ENCODE results near the gene TPRN.

GRCh38 chr9:137228506-137228967 is 28.0 kb upstream of the TPRN start:
- TF ChIP-seq CTCF (IDR thresholded peaks at IDR 0.05) (no peak), USF2 (CRISPR knock-in tag; IDR thresholded peaks at IDR 0.05) (no peak), E2F1 (CRISPR knock-in tag; IDR thresholded peaks at IDR 0.05) (no peak), NFE2L1 (CRISPR knock-in tag; IDR thresholded peaks at IDR 0.05) (no peak), JUN (CRISPR knock-in tag; IDR thresholded peaks at IDR 0.05) (no peak)

All from WTC11 (cell line).